Fibroblast of lung (primary cell): ENCODE measurements around the gene TRIP12. TPM values are rescaled to one million over a fixed set of nuclear protein-coding genes. Genes with fewer than 3 reads are reported as not detected.
A peak's percentile ranks its signal among the peaks of the same experiment; 100 is the strongest.

Source experiments
- DNase-seq, 2 donors: peaks; one replicate each; pipeline versions ENCODE4 v3.0.0 to v3.0.0-alpha.2; 2010; ENCODE audit warnings: low read depth in 2 of 2
- H2AFZ ChIP-seq: 2 replicates; pipeline ENCODE4 v1.5.1; 2012; ENCODE audit warnings: low read length, control low read depth, inconsistent platforms
- H3K27ac ChIP-seq: 2 replicates; pipeline ENCODE4 v1.5.1; 2011; ENCODE audit warnings: low read length, control low read depth; ENCODE audit not compliant: insufficient read depth
- H3K27me3 ChIP-seq: 2 replicates; pipeline ENCODE4 v1.5.1; 2011; ENCODE audit warnings: mild to moderate bottlenecking, low read length; ENCODE audit not compliant: control insufficient read depth, insufficient read depth
- H3K36me3 ChIP-seq: 2 replicates; pipeline ENCODE4 v1.5.1; 2011; ENCODE audit warnings: low read length; ENCODE audit not compliant: control insufficient read depth, insufficient read depth
- H3K4me1 ChIP-seq: 2 replicates; pipeline ENCODE4 v1.5.1; 2011; ENCODE audit warnings: low read length; ENCODE audit not compliant: control insufficient read depth, insufficient read depth; ENCODE audit errors: extremely low read depth
- H3K4me2 ChIP-seq: 2 replicates; pipeline ENCODE4 v1.5.1; 2011; ENCODE audit warnings: low read length, control low read depth; ENCODE audit not compliant: insufficient read depth; ENCODE audit errors: extremely low read depth
- H3K4me3 ChIP-seq, 4 experiments: fragments of 200-600 bp in 1 of 4; sonication (generic) in 1 of 4; replicated peaks in 1 of 4; 2 replicates each; pipeline ENCODE4 v1.5.1; 2011 to 2016; ENCODE audit warnings: low read length in 4 of 4, low read depth in 3 of 4, mild to moderate bottlenecking in 3 of 4, control low read depth in 2 of 4, inconsistent platforms in 1 of 4, mixed read lengths in 1 of 4; ENCODE audit not compliant: insufficient read depth in 1 of 4; ENCODE audit errors: control extremely low read depth in 1 of 4
- H3K79me2 ChIP-seq: 2 replicates; pipeline ENCODE4 v1.5.1; 2012; ENCODE audit warnings: mild to moderate bottlenecking, low read length, inconsistent platforms; ENCODE audit not compliant: control insufficient read depth, insufficient read depth
- H3K9ac ChIP-seq: 2 replicates; pipeline ENCODE4 v1.5.1; 2011; ENCODE audit warnings: mild to moderate bottlenecking, low read length, control low read depth; ENCODE audit not compliant: insufficient read depth
- H3K9me3 ChIP-seq: 2 replicates; pipeline ENCODE4 v1.5.1; 2012; ENCODE audit warnings: low read depth, low read length; ENCODE audit not compliant: control insufficient read depth, insufficient read depth
- H4K20me1 ChIP-seq: 2 replicates; pipeline ENCODE4 v1.5.1; 2011; ENCODE audit warnings: low read length; ENCODE audit not compliant: control insufficient read depth, insufficient read depth; ENCODE audit errors: extremely low read depth
- EZH2 ChIP-seq: IDR thresholded peaks from 2 replicates; pipeline ENCODE4 v1.5.1; 2012; ENCODE audit warnings: low read length, control low read depth, mild to moderate bottlenecking; ENCODE audit errors: missing control alignments
- polyA plus RNA-seq, 2 donors: library from polyadenylated mRNA; depleted of rRNA in 1 of 2; stranded (reverse) in 1 of 2; unstranded in 1 of 2; fragments of >200 nt; gene quantifications; 2 replicates each; pipeline ENCODE4 v1.2.1, GENCODE V29; 2011 to 2012; ENCODE audit warnings: missing spikeins in 1 of 2
- total RNA-seq: library from RNA; depleted of rRNA; stranded (reverse); fragments of >200 nt; gene quantifications from 2 replicates; pipeline ENCODE4 v1.2.1, GENCODE V29; 2014
- TF ChIP-seq, protein P1 (sequence below), 2 donors: IDR thresholded peaks in 1 of 2; conservative IDR thresholded peaks in 1 of 2; 1 replicate in 1 of 2; 2 replicates in 1 of 2; pipeline ENCODE4 v1.5.1; 2011 to 2012; ENCODE audit warnings: low read length in 2 of 2, control low read depth in 1 of 2, inconsistent platforms in 1 of 2, low read depth in 1 of 2, mild to moderate bottlenecking in 1 of 2

The TRIP12 gene
- total and polyA plus RNA-seq, 2 donors (not counting 1 experiment from before 2014, with no cell fraction given) = 122 to 277 TPM

DNA sequence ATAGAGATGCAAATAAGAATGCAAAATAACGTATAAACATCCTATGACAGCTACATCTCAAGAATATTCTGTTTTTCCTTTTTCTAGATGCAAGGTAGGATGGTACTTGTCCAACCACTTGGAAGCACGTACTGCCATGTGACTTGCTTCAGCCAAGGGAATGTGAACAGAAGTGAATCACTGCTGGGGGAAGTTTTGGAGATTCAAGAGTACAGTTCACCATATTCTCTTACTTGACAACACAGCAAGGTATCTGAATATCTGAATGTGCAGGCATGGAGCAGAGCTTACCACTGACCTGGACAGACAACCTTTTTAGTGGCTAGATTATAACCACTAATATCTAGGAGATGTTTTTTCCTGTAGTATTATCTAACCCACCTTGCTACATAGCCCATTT lies 53.0 kb downstream of the TRIP12 start:
- Histone ChIP-seq H3K36me3 (no peaks in the 10 kb centered on the region), H2AFZ (no peak overlapping the region), H3K27ac (peak overlapping the region; percentile 9), H4K20me1 (no peaks in the 10 kb centered on the region), H3K9me3 (no peaks in the 10 kb centered on the region), H3K9ac (no peak overlapping the region), H3K4me2 (no peak overlapping the region), H3K4me3 (no peak overlapping the region), H3K27me3 (no peaks in the 10 kb centered on the region), H3K4me1 (no peaks in the 10 kb centered on the region), H3K79me2 (peaks cover 59% of the 10 kb centered on the region)
- no peak for TF ChIP-seq EZH2
- TF ChIP-seq, protein P1, sequence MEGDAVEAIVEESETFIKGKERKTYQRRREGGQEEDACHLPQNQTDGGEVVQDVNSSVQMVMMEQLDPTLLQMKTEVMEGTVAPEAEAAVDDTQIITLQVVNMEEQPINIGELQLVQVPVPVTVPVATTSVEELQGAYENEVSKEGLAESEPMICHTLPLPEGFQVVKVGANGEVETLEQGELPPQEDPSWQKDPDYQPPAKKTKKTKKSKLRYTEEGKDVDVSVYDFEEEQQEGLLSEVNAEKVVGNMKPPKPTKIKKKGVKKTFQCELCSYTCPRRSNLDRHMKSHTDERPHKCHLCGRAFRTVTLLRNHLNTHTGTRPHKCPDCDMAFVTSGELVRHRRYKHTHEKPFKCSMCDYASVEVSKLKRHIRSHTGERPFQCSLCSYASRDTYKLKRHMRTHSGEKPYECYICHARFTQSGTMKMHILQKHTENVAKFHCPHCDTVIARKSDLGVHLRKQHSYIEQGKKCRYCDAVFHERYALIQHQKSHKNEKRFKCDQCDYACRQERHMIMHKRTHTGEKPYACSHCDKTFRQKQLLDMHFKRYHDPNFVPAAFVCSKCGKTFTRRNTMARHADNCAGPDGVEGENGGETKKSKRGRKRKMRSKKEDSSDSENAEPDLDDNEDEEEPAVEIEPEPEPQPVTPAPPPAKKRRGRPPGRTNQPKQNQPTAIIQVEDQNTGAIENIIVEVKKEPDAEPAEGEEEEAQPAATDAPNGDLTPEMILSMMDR (conservative IDR thresholded peaks at IDR 0.05 in 1 of 2, IDR thresholded peaks at IDR 0.05 in 1 of 2; ENCODE audit: low read depth in 1 of 2, low read length in 2 of 2) = no peak
- DNase-seq = no peak

DNA sequence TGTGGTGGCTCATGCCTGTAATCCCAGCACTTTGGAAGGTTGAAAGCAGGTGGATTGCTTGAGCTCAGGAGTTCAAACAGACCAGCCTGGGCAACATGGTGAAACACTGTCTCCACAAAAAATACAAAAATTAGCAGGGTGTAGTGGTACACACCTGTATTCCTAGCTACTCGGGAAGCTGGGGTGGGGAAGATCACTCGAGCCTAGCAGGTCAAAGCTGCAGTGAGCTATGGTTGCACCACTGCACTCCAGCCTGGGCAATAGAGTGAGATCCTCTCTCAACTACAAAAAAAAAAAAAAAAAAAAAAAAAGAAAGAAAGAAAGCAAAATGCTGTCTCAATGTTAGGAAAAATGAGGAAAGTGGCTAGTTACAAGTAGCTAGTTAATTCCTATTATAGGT lies 56.8 kb downstream of the TRIP12 start:
- no peak overlapping the region for H3K4me2 ChIP-seq
- H3K4me3 ChIP-seq = no peak overlapping the region
- H4K20me1 ChIP-seq = no peaks in the 10 kb centered on the region
- peaks cover 71% of the 10 kb centered on the region for H3K79me2 ChIP-seq
- H2AFZ ChIP-seq = no peak overlapping the region
- H3K9ac ChIP-seq = no peak overlapping the region
- H3K27me3 ChIP-seq = no peaks in the 10 kb centered on the region
- no peaks in the 10 kb centered on the region for H3K4me1 ChIP-seq
- TF ChIP-seq EZH2 = no peak
- TF ChIP-seq, protein P1 (conservative IDR thresholded peaks at IDR 0.05 in 1 of 2, IDR thresholded peaks at IDR 0.05 in 1 of 2; ENCODE audit: low read depth in 1 of 2, low read length in 2 of 2) = no peak
- H3K27ac ChIP-seq = no peak overlapping the region
- H3K9me3 ChIP-seq = no peaks in the 10 kb centered on the region
- no peaks in the 10 kb centered on the region for H3K36me3 ChIP-seq
- no peak for DNase-seq

DNA sequence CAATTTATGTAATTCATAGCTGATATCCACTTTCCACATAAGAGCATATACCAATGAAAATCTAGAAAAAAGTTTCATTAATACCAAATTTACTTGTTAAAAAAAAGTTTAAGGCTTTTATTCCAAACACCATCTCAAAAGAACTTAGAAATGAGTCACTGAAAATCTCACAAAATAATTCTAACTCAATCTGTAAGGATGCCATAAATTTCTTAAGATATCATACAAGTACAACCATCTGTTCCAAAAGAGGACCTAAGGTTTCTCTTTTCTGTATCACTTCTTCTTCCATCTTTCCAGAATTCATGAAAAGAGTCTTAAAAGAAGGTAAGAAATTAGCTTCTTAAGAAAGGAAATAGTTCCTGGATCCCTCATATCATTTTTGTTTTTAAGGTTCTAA lies 60.4 kb downstream of the TRIP12 start:
- Histone ChIP-seq H2AFZ (no peak overlapping the region), H3K9me3 (no peaks in the 10 kb centered on the region), H3K4me1 (no peaks in the 10 kb centered on the region), H3K27me3 (no peaks in the 10 kb centered on the region), H3K9ac (no peak overlapping the region), H3K4me2 (no peak overlapping the region), H3K27ac (no peak overlapping the region), H4K20me1 (no peaks in the 10 kb centered on the region), H3K79me2 (peaks cover 49% of the 10 kb centered on the region), H3K4me3 (no peak overlapping the region), H3K36me3 (peaks cover 5% of the 10 kb centered on the region)
- DNase-seq = no peak
- no peak for TF ChIP-seq EZH2
- TF ChIP-seq, protein P1 (conservative IDR thresholded peaks at IDR 0.05 in 1 of 2, IDR thresholded peaks at IDR 0.05 in 1 of 2; ENCODE audit: low read depth in 1 of 2, low read length in 2 of 2) = no peak
